H9 (cell line): ENCODE results near the gene RFPL2. TPM values are rescaled to one million over a fixed set of nuclear protein-coding genes. Genes with fewer than 3 reads are reported as not detected.

Experiments used
- DNase-seq: peaks from one replicate; pipeline ENCODE4 v3.0.0-alpha.2; 2017
- H2AFZ ChIP-seq: one replicate; pipeline ENCODE4 v1.6.1; 2013; ENCODE audit warnings: mild to moderate bottlenecking, low read length, control low read depth, moderate library complexity
- H2AK5ac ChIP-seq: 2 replicates; pipeline ENCODE4 v1.6.1; 2013; ENCODE audit warnings: low read length, control low read depth, mixed read lengths; ENCODE audit not compliant: insufficient read length
- H2BK120ac ChIP-seq: one replicate; pipeline ENCODE4 v1.6.1; 2013; ENCODE audit warnings: low read depth, mild to moderate bottlenecking, low read length, control low read depth, inconsistent platforms; ENCODE audit not compliant: poor library complexity, severe bottlenecking
- H2BK12ac ChIP-seq: 2 replicates; pipeline ENCODE4 v1.6.1; 2013; ENCODE audit warnings: low read length, control low read depth, mixed read lengths, low read depth; ENCODE audit not compliant: insufficient read length
- H2BK15ac ChIP-seq: 2 replicates; pipeline ENCODE4 v1.6.1; 2013; ENCODE audit warnings: low read depth, low read length, control low read depth
- H2BK20ac ChIP-seq: one replicate; pipeline ENCODE4 v1.6.1; 2013; ENCODE audit warnings: low read depth, mild to moderate bottlenecking, low read length, control low read depth, inconsistent platforms; ENCODE audit not compliant: poor library complexity, severe bottlenecking
- H2BK5ac ChIP-seq: 2 replicates; pipeline ENCODE4 v1.6.1; 2013; ENCODE audit warnings: low read length, control low read depth, mixed read lengths; ENCODE audit not compliant: insufficient read length
- H3K14ac ChIP-seq: 2 replicates; pipeline ENCODE4 v1.6.1; 2013; ENCODE audit warnings: low read length, control low read depth; ENCODE audit not compliant: insufficient read depth
- H3K18ac ChIP-seq: 2 replicates; pipeline ENCODE4 v1.6.1; 2013; ENCODE audit warnings: low read depth, mild to moderate bottlenecking, mixed read lengths, low read length, control low read depth; ENCODE audit not compliant: insufficient read length
- H3K23ac ChIP-seq: 2 replicates; pipeline ENCODE4 v1.6.1; 2013; ENCODE audit warnings: low read length, control low read depth, mixed read lengths, low read depth; ENCODE audit not compliant: insufficient read length
- H3K23me2 ChIP-seq: 2 replicates; pipeline ENCODE4 v1.6.1; 2013; ENCODE audit warnings: low read depth, mild to moderate bottlenecking, mixed read lengths, low read length, control low read depth; ENCODE audit not compliant: insufficient read length, poor library complexity, severe bottlenecking
- H3K27ac ChIP-seq: 2 replicates; pipeline ENCODE4 v1.5.1; 2013; ENCODE audit warnings: low read length, control low read depth, mixed read lengths, low read depth; ENCODE audit not compliant: insufficient read length
- H3K27me3 ChIP-seq: 2 replicates; pipeline ENCODE4 v1.6.1; 2013; ENCODE audit warnings: low read length, control low read depth, inconsistent platforms; ENCODE audit not compliant: insufficient read depth
- H3K4ac ChIP-seq: 2 replicates; pipeline ENCODE4 v1.6.1; 2013; ENCODE audit warnings: low read depth, mild to moderate bottlenecking, control low read depth, inconsistent platforms, low read length, moderate library complexity
- H3K4me1 ChIP-seq: 2 replicates; pipeline ENCODE4 v1.6.1; 2013; ENCODE audit warnings: low read length, control low read depth, inconsistent platforms; ENCODE audit not compliant: insufficient read depth
- H3K4me2 ChIP-seq: 2 replicates; pipeline ENCODE4 v1.6.1; 2013; ENCODE audit warnings: low read length, control low read depth, mixed read lengths; ENCODE audit not compliant: insufficient read length, insufficient read depth
- H3K56ac ChIP-seq: 2 replicates; pipeline ENCODE4 v1.6.1; 2013; ENCODE audit warnings: low read depth, mild to moderate bottlenecking, mixed read lengths, low read length, control low read depth; ENCODE audit not compliant: insufficient read length
- H3K79me1 ChIP-seq: 2 replicates; pipeline ENCODE4 v1.6.1; 2013; ENCODE audit warnings: low read depth, mild to moderate bottlenecking, moderate library complexity, low read length, control low read depth, inconsistent platforms; ENCODE audit not compliant: insufficient read depth, poor library complexity, severe bottlenecking
- H3K79me2 ChIP-seq: 2 replicates; pipeline ENCODE4 v1.6.1; 2013; ENCODE audit warnings: low read length, control low read depth, inconsistent platforms; ENCODE audit not compliant: insufficient read depth
- H3K9ac ChIP-seq: 2 replicates; pipeline ENCODE4 v1.6.1; 2013; ENCODE audit warnings: low read length, control low read depth, mixed read lengths; ENCODE audit not compliant: insufficient read length; ENCODE audit errors: extremely low read depth
- H3K9me3 ChIP-seq: one replicate; pipeline ENCODE4 v1.6.1; 2013; ENCODE audit warnings: low read depth, low read length, inconsistent platforms; ENCODE audit not compliant: control insufficient read depth
- H3T11ph ChIP-seq: one replicate; pipeline ENCODE4 v1.6.1; 2013; ENCODE audit warnings: mild to moderate bottlenecking, low read length, control low read depth, inconsistent platforms
- H4K20me1 ChIP-seq: one replicate; pipeline ENCODE4 v1.6.1; 2013; ENCODE audit not compliant: control insufficient read depth, insufficient read length, insufficient read depth
- H4K5ac ChIP-seq: 2 replicates; pipeline ENCODE4 v1.6.1; 2013; ENCODE audit warnings: low read depth, mild to moderate bottlenecking, mixed read lengths, low read length, control low read depth; ENCODE audit not compliant: insufficient read length
- H4K8ac ChIP-seq: replicated peaks from 2 replicates; pipeline ENCODE4 v1.6.1; 2013; ENCODE audit warnings: low read length, control low read depth, mixed read lengths, low read depth; ENCODE audit not compliant: insufficient read length
- H4K91ac ChIP-seq: 2 replicates; pipeline ENCODE4 v1.6.1; 2013; ENCODE audit warnings: low read depth, mild to moderate bottlenecking, moderate library complexity, mixed read lengths, low read length, control low read depth; ENCODE audit not compliant: insufficient read length
- H3K27ac Mint-ChIP-seq, 3 experiments: 2 replicates in 2 of 3; 3 replicates in 1 of 3; pipeline ENCODE4 v1.8.0; 2020 to 2021; ENCODE audit warnings: mixed read lengths in 3 of 3, mild to moderate bottlenecking in 1 of 3, moderate library complexity in 1 of 3
- H3K27me3 Mint-ChIP-seq: 2 replicates; pipeline ENCODE4 v1.8.0; 2021; ENCODE audit warnings: low read depth, mild to moderate bottlenecking, moderate library complexity, mixed read lengths
- H3K36me3 Mint-ChIP-seq, 3 experiments: 2 replicates in 2 of 3; 3 replicates in 1 of 3; pipeline ENCODE4 v1.8.0; 2020 to 2021; ENCODE audit warnings: low read depth in 3 of 3, mixed read lengths in 3 of 3; ENCODE audit not compliant: insufficient read depth in 1 of 3
- H3K4me1 Mint-ChIP-seq, 2 experiments: 2 replicates each; pipeline ENCODE4 v1.8.0; 2020; ENCODE audit warnings: mixed read lengths in 2 of 2
- H3K4me3 Mint-ChIP-seq, 2 experiments: 2 replicates in 1 of 2; 3 replicates in 1 of 2; pipeline ENCODE4 v1.8.0; 2020 to 2021; ENCODE audit warnings: mild to moderate bottlenecking in 2 of 2, mixed read lengths in 2 of 2, moderate library complexity in 1 of 2
- H3K9me3 Mint-ChIP-seq, 2 experiments: 2 replicates in 1 of 2; 3 replicates in 1 of 2; pipeline ENCODE4 v1.8.0; 2020; ENCODE audit warnings: mild to moderate bottlenecking in 2 of 2, mixed read lengths in 2 of 2, moderate library complexity in 1 of 2
- WGBS: extraction: QIAGEN DNeasy Blood & Tissue Kit; methylation state at CpG from one replicate; pipeline ENCODE4 v1.1.7; 2013; ENCODE audit warnings: missing lambda C conversion rate, low lambda C conversion rate, mixed read lengths; ENCODE audit not compliant: insufficient read length; ENCODE audit errors: extremely low coverage; 5-methylcytosine and 5-hydroxymethylcytosine counted together
- total RNA-seq: library from RNA; stranded (reverse); gene quantifications from 2 replicates; pipeline ENCODE4 v1.2.1, GENCODE V29; 2021
- TF ChIP-seq, protein P1 (sequence below): fragments of 200-600 bp; sonication (generic); conservative IDR thresholded peaks from 3 replicates; pipeline ENCODE4 v1.8.0; 2021; ENCODE audit warnings: antibody characterized with exemption, mild to moderate bottlenecking

The RFPL2 gene
- total RNA-seq, 1 experiment from 2014 or later = not detected

DNA sequence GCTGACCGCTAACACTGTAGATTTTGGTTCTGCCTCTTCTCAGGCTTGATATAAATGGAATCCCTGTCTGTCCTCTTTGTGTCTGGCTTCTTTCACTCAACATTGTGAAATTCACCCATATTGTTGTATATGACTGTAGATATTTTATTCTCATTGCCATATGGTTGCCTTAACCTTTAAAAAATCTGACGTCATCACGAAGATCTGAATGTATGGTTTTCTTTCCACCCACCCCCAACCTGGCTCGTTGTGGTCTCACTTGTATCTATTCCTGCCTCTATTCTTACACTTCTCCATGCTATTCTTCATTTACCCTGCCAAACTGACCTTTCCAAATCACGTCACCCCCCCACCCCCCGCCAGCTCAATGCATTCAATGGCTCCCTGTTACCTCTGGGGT, 23.8 kb downstream of the RFPL2 start:
- H3K4me1 ChIP-seq = no peaks in the 10 kb centered on the region
- no peak overlapping the region for H2BK12ac ChIP-seq
- no peak overlapping the region for H2AK5ac ChIP-seq
- no peak overlapping the region for H3K9ac ChIP-seq
- no peak overlapping the region for H3K56ac ChIP-seq
- no peaks in the 10 kb centered on the region for H3K79me2 ChIP-seq
- peaks cover 2% of the 10 kb centered on the region for H4K20me1 ChIP-seq
- no peaks in the 10 kb centered on the region for H3K9me3 ChIP-seq
- Mint-ChIP-seq H3K4me1 (no peaks in the 10 kb centered on the region), H3K27ac (no peak overlapping the region), H3K9me3 (no peaks in the 10 kb centered on the region), H3K36me3 (no peaks in the 10 kb centered on the region; a peak in 1 of 7 replicates), H3K4me3 (no peak overlapping the region), H3K27me3 (peaks cover 58% of the 10 kb centered on the region)
- no peak overlapping the region for H3K18ac ChIP-seq
- H3K14ac ChIP-seq = no peak overlapping the region
- no peak for DNase-seq
- no peak overlapping the region for H2BK15ac ChIP-seq
- no peaks in the 10 kb centered on the region for H3K79me1 ChIP-seq
- no peak overlapping the region for H4K5ac ChIP-seq
- H3K27me3 ChIP-seq = no peaks in the 10 kb centered on the region; the same call in none of the 2 replicates
- no peak overlapping the region for H3K4me2 ChIP-seq
- peaks cover 4% of the 10 kb centered on the region for H3K23me2 ChIP-seq
- H2BK5ac ChIP-seq = no peak overlapping the region
- H2BK120ac ChIP-seq = no peak overlapping the region
- no peak overlapping the region for H3T11ph ChIP-seq
- H4K91ac ChIP-seq = no peak overlapping the region
- TF ChIP-seq, protein P1, sequence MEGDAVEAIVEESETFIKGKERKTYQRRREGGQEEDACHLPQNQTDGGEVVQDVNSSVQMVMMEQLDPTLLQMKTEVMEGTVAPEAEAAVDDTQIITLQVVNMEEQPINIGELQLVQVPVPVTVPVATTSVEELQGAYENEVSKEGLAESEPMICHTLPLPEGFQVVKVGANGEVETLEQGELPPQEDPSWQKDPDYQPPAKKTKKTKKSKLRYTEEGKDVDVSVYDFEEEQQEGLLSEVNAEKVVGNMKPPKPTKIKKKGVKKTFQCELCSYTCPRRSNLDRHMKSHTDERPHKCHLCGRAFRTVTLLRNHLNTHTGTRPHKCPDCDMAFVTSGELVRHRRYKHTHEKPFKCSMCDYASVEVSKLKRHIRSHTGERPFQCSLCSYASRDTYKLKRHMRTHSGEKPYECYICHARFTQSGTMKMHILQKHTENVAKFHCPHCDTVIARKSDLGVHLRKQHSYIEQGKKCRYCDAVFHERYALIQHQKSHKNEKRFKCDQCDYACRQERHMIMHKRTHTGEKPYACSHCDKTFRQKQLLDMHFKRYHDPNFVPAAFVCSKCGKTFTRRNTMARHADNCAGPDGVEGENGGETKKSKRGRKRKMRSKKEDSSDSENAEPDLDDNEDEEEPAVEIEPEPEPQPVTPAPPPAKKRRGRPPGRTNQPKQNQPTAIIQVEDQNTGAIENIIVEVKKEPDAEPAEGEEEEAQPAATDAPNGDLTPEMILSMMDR = no peak
- H3K23ac ChIP-seq = no peak overlapping the region
- WGBS = no CpG with 5 or more reads among the region's 6 CpGs
- no peak overlapping the region for H2BK20ac ChIP-seq
- H3K27ac ChIP-seq = no peak overlapping the region
- no peak overlapping the region for H2AFZ ChIP-seq
- no peak overlapping the region for H3K4ac ChIP-seq
- no peak overlapping the region for H4K8ac ChIP-seq
